Astrocyte (in vitro differentiated cells and primary cell): ENCODE results near the gene GRAMD1B. TPM values are rescaled to one million over a fixed set of nuclear protein-coding genes. Genes with fewer than 3 reads are reported as not detected.

Source experiments
- DNase-seq: peaks from one replicate; pipeline ENCODE4 v3.0.0-alpha.2; 2010; ENCODE audit warnings: low read depth
- FAIRE-seq: peaks from 2 replicates; lab custom pipeline; 2011; peaks lifted over from hg19 to GRCh38; lab: Jason Lieb, UNC
- H2AFZ ChIP-seq: 2 replicates; pipeline ENCODE4 v1.6.0; 2012; ENCODE audit warnings: low read depth, low read length, inconsistent platforms
- H3K27ac ChIP-seq: 2 replicates; pipeline ENCODE4 v1.5.1; 2011; ENCODE audit warnings: low read depth, low read length, inconsistent platforms
- H3K27me3 ChIP-seq: 2 replicates; pipeline ENCODE4 v1.6.0; 2011; ENCODE audit warnings: low read length, inconsistent platforms; ENCODE audit not compliant: insufficient read depth
- H3K36me3 ChIP-seq: 2 replicates; pipeline ENCODE4 v1.5.1; 2011; ENCODE audit warnings: low read length, inconsistent platforms; ENCODE audit not compliant: insufficient read depth
- H3K4me1 ChIP-seq: 2 replicates; pipeline ENCODE4 v1.5.1; 2011; ENCODE audit warnings: low read length, inconsistent platforms; ENCODE audit not compliant: insufficient read depth
- H3K4me2 ChIP-seq: 2 replicates; pipeline ENCODE4 v1.6.0; 2012; ENCODE audit warnings: low read length, inconsistent platforms
- H3K4me3 ChIP-seq: 2 replicates; pipeline ENCODE4 v1.5.1; 2011; ENCODE audit warnings: low read depth, mild to moderate bottlenecking, low read length, inconsistent platforms; ENCODE audit not compliant: insufficient read depth
- H3K79me2 ChIP-seq: 2 replicates; pipeline ENCODE4 v1.6.0; 2012; ENCODE audit warnings: mild to moderate bottlenecking, low read length, inconsistent platforms; ENCODE audit not compliant: insufficient read depth
- H3K9ac ChIP-seq: 2 replicates; pipeline ENCODE4 v1.6.0; 2012; ENCODE audit warnings: mild to moderate bottlenecking, low read length, inconsistent platforms
- H3K9me3 ChIP-seq: 2 replicates; pipeline ENCODE4 v1.5.1; 2012; ENCODE audit warnings: low read depth, mild to moderate bottlenecking, low read length, inconsistent platforms; ENCODE audit not compliant: insufficient read depth
- H4K20me1 ChIP-seq: 2 replicates; pipeline ENCODE4 v1.6.0; 2012; ENCODE audit warnings: low read length, inconsistent platforms; ENCODE audit not compliant: insufficient read depth
- H3K27ac Mint-ChIP-seq: one replicate; pipeline ENCODE4 v1.8.0; 2021; ENCODE audit warnings: mild to moderate bottlenecking, mixed read lengths; ENCODE audit not compliant: unreplicated experiment
- H3K27me3 Mint-ChIP-seq: one replicate; pipeline ENCODE4 v1.8.0; 2021; ENCODE audit warnings: low read depth, mixed read lengths; ENCODE audit not compliant: unreplicated experiment
- H3K36me3 Mint-ChIP-seq: one replicate; pipeline ENCODE4 v1.8.0; 2021; ENCODE audit warnings: low read depth, mixed read lengths; ENCODE audit not compliant: unreplicated experiment
- H3K4me1 Mint-ChIP-seq: one replicate; pipeline ENCODE4 v1.8.0; 2021; ENCODE audit warnings: low read depth, mixed read lengths; ENCODE audit not compliant: unreplicated experiment
- H3K4me3 Mint-ChIP-seq: one replicate; pipeline ENCODE4 v1.8.0; 2021; ENCODE audit warnings: mild to moderate bottlenecking, moderate library complexity, mixed read lengths; ENCODE audit not compliant: unreplicated experiment
- H3K9me3 Mint-ChIP-seq: one replicate; pipeline ENCODE4 v1.8.0; 2021; ENCODE audit warnings: mild to moderate bottlenecking, mixed read lengths; ENCODE audit not compliant: unreplicated experiment
- EZH2 ChIP-seq: IDR thresholded peaks from 2 replicates; pipeline ENCODE4 v1.6.1; 2012; ENCODE audit warnings: mild to moderate bottlenecking, low read length, inconsistent platforms; ENCODE audit not compliant: insufficient read depth
- total RNA-seq: library from RNA; stranded (reverse); gene quantifications from 2 replicates; pipeline ENCODE4 v1.2.1, GENCODE V29; 2021
- TF ChIP-seq, protein P1 (sequence below): IDR thresholded peaks from 2 replicates; pipeline ENCODE4 v1.5.1; 2011; ENCODE audit warnings: low read depth, mild to moderate bottlenecking, inconsistent platforms, low read length, moderate library complexity; ENCODE audit not compliant: insufficient read depth

GRAMD1B gene
- total RNA-seq, 1 donor from 2014 or later, result 6.5 TPM

DNA sequence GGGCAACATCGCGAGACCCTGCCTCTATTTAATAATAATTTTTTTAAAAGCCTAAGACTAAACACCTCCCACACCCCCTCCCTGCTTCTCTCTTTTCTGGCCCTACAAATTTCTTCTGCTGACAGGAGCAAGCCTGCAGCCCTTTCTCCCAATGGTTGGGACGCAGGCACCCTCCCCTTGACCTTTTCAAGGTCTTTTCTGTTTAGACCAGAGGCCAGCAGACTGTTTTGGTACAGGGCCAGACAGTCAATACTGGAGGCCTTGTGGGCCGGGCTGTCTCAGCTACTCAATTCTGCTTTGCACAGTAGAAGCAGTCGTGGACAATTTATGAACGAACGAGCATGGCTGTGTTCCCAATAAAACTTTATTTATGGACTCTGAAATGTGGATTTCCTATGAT is 132.1 kb downstream of the GRAMD1B start:
- peaks cover 2% of the 10 kb centered on the region for H3K27me3 Mint-ChIP-seq
- no peak for FAIRE-seq
- Histone ChIP-seq H3K4me1 (peaks cover 16% of the 10 kb centered on the region), H3K27me3 (no peaks in the 10 kb centered on the region), H3K79me2 (no peaks in the 10 kb centered on the region), H4K20me1 (peaks cover 4% of the 10 kb centered on the region), H3K4me3 (no peak overlapping the region), H3K9ac (no peak overlapping the region), H3K27ac (no peak overlapping the region), H3K9me3 (no peaks in the 10 kb centered on the region), H2AFZ (no peak overlapping the region), H3K4me2 (no peak overlapping the region), H3K36me3 (no peaks in the 10 kb centered on the region)
- no peak overlapping the region for H3K27ac Mint-ChIP-seq
- H3K4me1 Mint-ChIP-seq, result peaks cover 9% of the 10 kb centered on the region
- H3K4me3 Mint-ChIP-seq, result no peak overlapping the region
- no peak for TF ChIP-seq EZH2
- TF ChIP-seq, protein P1, sequence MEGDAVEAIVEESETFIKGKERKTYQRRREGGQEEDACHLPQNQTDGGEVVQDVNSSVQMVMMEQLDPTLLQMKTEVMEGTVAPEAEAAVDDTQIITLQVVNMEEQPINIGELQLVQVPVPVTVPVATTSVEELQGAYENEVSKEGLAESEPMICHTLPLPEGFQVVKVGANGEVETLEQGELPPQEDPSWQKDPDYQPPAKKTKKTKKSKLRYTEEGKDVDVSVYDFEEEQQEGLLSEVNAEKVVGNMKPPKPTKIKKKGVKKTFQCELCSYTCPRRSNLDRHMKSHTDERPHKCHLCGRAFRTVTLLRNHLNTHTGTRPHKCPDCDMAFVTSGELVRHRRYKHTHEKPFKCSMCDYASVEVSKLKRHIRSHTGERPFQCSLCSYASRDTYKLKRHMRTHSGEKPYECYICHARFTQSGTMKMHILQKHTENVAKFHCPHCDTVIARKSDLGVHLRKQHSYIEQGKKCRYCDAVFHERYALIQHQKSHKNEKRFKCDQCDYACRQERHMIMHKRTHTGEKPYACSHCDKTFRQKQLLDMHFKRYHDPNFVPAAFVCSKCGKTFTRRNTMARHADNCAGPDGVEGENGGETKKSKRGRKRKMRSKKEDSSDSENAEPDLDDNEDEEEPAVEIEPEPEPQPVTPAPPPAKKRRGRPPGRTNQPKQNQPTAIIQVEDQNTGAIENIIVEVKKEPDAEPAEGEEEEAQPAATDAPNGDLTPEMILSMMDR, result no peak
- no peak for DNase-seq
- H3K9me3 Mint-ChIP-seq, result no peaks in the 10 kb centered on the region
- peaks cover 2% of the 10 kb centered on the region for H3K36me3 Mint-ChIP-seq

DNA sequence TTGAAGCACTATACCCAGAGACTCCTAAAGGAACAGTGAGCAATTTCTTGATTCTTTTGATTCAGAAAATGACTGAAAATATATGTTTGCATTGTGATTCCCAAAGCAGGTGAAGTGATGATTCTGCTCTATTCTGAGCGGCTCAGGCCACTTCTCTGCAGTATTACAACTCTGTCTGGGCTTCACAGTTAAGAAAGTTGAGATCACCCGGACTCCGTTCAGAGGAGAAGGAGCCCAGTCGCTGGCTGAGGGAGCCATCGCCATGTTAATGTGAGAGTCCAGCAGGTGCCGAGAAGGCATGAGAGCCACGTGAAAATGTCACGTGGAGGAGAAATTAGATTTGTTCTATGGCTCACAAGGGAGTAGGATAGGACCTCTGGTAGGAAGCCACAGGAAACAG is 132.8 kb downstream of the GRAMD1B start:
- Histone ChIP-seq H3K27ac (no peak overlapping the region), H4K20me1 (peaks cover 4% of the 10 kb centered on the region), H3K9me3 (no peaks in the 10 kb centered on the region), H3K4me2 (no peak overlapping the region), H3K79me2 (no peaks in the 10 kb centered on the region), H3K27me3 (no peaks in the 10 kb centered on the region), H3K9ac (no peak overlapping the region), H3K4me1 (peaks cover 16% of the 10 kb centered on the region), H3K36me3 (no peaks in the 10 kb centered on the region), H2AFZ (no peak overlapping the region), H3K4me3 (no peak overlapping the region)
- H3K4me3 Mint-ChIP-seq, result no peak overlapping the region
- no peak for FAIRE-seq
- peaks cover 9% of the 10 kb centered on the region for H3K4me1 Mint-ChIP-seq
- peaks cover 2% of the 10 kb centered on the region for H3K27me3 Mint-ChIP-seq
- H3K27ac Mint-ChIP-seq, result no peak overlapping the region
- peaks cover 2% of the 10 kb centered on the region for H3K36me3 Mint-ChIP-seq
- no peak for TF ChIP-seq EZH2
- TF ChIP-seq, protein P1, result no peak
- no peak for DNase-seq
- no peaks in the 10 kb centered on the region for H3K9me3 Mint-ChIP-seq

DNA sequence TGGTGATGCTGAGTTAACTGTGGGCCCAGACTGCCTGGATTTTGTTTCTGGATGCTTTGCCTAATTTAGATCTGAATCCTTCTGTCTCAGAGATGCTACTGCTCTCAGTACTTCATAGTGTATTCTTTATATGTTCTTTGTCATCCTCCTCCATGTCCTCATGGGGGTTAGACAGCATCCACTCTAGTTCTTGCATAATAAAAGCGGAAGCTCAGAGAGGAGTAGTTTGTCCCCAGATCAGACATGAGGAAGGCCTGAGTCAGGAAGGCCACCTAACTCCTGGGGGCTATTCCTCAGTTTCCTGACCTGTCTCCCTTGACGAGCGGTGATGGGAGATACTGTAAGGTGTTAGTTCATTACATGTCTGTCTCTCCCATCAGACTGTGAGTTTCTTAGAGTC is 134.2 kb downstream of the GRAMD1B start:
- Histone ChIP-seq H3K4me1 (peaks cover 16% of the 10 kb centered on the region), H3K36me3 (no peaks in the 10 kb centered on the region), H3K9me3 (no peaks in the 10 kb centered on the region), H3K27me3 (no peaks in the 10 kb centered on the region), H3K4me3 (no peak overlapping the region), H4K20me1 (peaks cover 4% of the 10 kb centered on the region), H3K79me2 (no peaks in the 10 kb centered on the region), H3K9ac (no peak overlapping the region), H2AFZ (no peak overlapping the region), H3K4me2 (no peak overlapping the region), H3K27ac (no peak overlapping the region)
- Mint-ChIP-seq H3K4me3 (no peak overlapping the region), H3K27ac (no peak overlapping the region), H3K9me3 (no peaks in the 10 kb centered on the region), H3K36me3 (peaks cover 2% of the 10 kb centered on the region), H3K27me3 (peaks cover 2% of the 10 kb centered on the region), H3K4me1 (peaks cover 9% of the 10 kb centered on the region)
- TF ChIP-seq, protein P1, result no peak
- no peak for TF ChIP-seq EZH2
- FAIRE-seq, result peak; percentile 26
- no peak for DNase-seq
